Thyroid gland (tissue), 4 donors: Measurements from ENCODE around the gene SRSF1. TPM values are rescaled to one million over a fixed set of nuclear protein-coding genes. Genes with fewer than 3 reads are reported as not detected.

Experiments
- DNase-seq, 2 donors: peaks; one replicate each; pipeline ENCODE4 v3.0.0-alpha.2; 2019
- H3K27ac ChIP-seq, 3 donors: fragments of 200-600 bp; sonication (generic); 1 replicate in 2 of 3; 2 replicates in 1 of 3; pipeline ENCODE4 v1.5.1; 2016 to 2019; ENCODE audit warnings: mild to moderate bottlenecking in 1 of 3, moderate library complexity in 1 of 3
- H3K27me3 ChIP-seq: fragments of 200-600 bp; sonication (generic); one replicate; pipeline ENCODE4 v1.5.1; 2019
- H3K36me3 ChIP-seq, 2 donors: fragments of 200-600 bp; sonication (generic); one replicate each; pipeline ENCODE4 v1.5.1; 2016 to 2019
- H3K4me1 ChIP-seq, 2 donors: fragments of 200-600 bp; sonication (generic); one replicate each; pipeline ENCODE4 v1.5.1; 2017 to 2019
- H3K4me3 ChIP-seq, 3 donors: fragments of 200-600 bp; sonication (generic); replicated peaks in 1 of 3; 1 replicate in 2 of 3; 2 replicates in 1 of 3; pipeline ENCODE4 v1.5.1; 2016; ENCODE audit warnings: mild to moderate bottlenecking in 1 of 3
- H3K9me3 ChIP-seq: fragments of 200-600 bp; sonication (generic); one replicate; pipeline ENCODE4 v1.5.1; 2017
- CTCF ChIP-seq, 6 experiments: fragments of 200-600 bp in 3 of 6; fragments of 450-650 bp in 3 of 6; sonication (generic) in 3 of 6; IDR thresholded peaks; one replicate each; pipeline ENCODE4 v1.5.1; 2016 to 2019; ENCODE audit warnings: antibody characterized with exemption in 6 of 6, mild to moderate bottlenecking in 2 of 6, inconsistent platforms in 1 of 6, moderate library complexity in 1 of 6
- POLR2A ChIP-seq, 2 donors: fragments of 450-650 bp; IDR thresholded peaks; one replicate each; pipeline ENCODE4 v1.6.1; 2017; ENCODE audit warnings: antibody characterized with exemption in 2 of 2, mild to moderate bottlenecking in 2 of 2, moderate library complexity in 1 of 2
- WGBS, 2 donors: methylation state at CpG; one replicate each; pipeline ENCODE4 v1.1.5; 2017; 5-methylcytosine and 5-hydroxymethylcytosine counted together
- intact Hi-C: fragments of 100-400 bp; cut with DNase I; formaldehyde crosslinking; loops from one replicate; pipeline ENCODE4 v1.15.1; 2023
- total RNA-seq, 4 donors: library from RNA; depleted of rRNA; stranded (reverse); fragments of >200 nt; gene quantifications; one replicate each; pipeline ENCODE4 v1.2.3, GENCODE V29; 2016

SRSF1 gene
- total RNA-seq, 4 donors from 2014 or later = 181 to 266 (median 214) TPM

- Histone ChIP-seq H3K4me1 (peaks cover 37 to 44% of the 10 kb centered on the region in 2 donors), H3K27ac (no peak overlapping the region), H3K36me3 (peaks cover 0 to 9% of the 10 kb centered on the region in 2 donors), H3K27me3 (no peaks in the 10 kb centered on the region), H3K9me3 (no peaks in the 10 kb centered on the region), H3K4me3 (no peak overlapping the region)
- DNase-seq = peak in 1 of 2 donors; percentile 27
- WGBS, 2 donors = 34 to 38% methylated on average over 4 of the region's 4 CpGs
- intact Hi-C loops = no loop called here
- TF ChIP-seq POLR2A (IDR thresholded peaks at IDR 0.05) (no peak), CTCF (IDR thresholded peaks at IDR 0.05) (no peak)
Measured at GRCh38 chr17:57984936-57985674, 21.9 kb downstream of the SRSF1 start.

GRCh38 chr17:57984261-57984890, 22.7 kb downstream of the SRSF1 start:
- H3K4me3 ChIP-seq = no peak overlapping the region
- no peaks in the 10 kb centered on the region for H3K9me3 ChIP-seq
- intact Hi-C loops = no loop called here
- peaks cover 0 to 15% of the 10 kb centered on the region in 2 donors for H3K36me3 ChIP-seq
- TF ChIP-seq CTCF (IDR thresholded peaks at IDR 0.05) (no peak), POLR2A (IDR thresholded peaks at IDR 0.05) (no peak)
- H3K27ac ChIP-seq = no peak overlapping the region
- H3K27me3 ChIP-seq = no peaks in the 10 kb centered on the region
- 46 to 47% methylated on average over 4 of the region's 4 CpGs for WGBS, 2 donors
- peaks cover 37 to 44% of the 10 kb centered on the region in 2 donors for H3K4me1 ChIP-seq
- no peak for DNase-seq

- 45 to 50% methylated on average over 1 of the region's 1 CpG for WGBS, 2 donors
- intact Hi-C loops = no loop called here
- Histone ChIP-seq H3K27ac (no peak overlapping the region), H3K4me3 (no peak overlapping the region), H3K9me3 (no peaks in the 10 kb centered on the region), H3K27me3 (no peaks in the 10 kb centered on the region), H3K4me1 (peaks cover 37 to 44% of the 10 kb centered on the region in 2 donors), H3K36me3 (peaks cover 7 to 23% of the 10 kb centered on the region in 2 donors)
- TF ChIP-seq POLR2A (IDR thresholded peaks at IDR 0.05) (no peak), CTCF (IDR thresholded peaks at IDR 0.05) (no peak)
- DNase-seq = no peak
Measured at GRCh38 chr17:57983446-57983845, 23.6 kb downstream of the SRSF1 start.

- no peak for TF ChIP-seq CTCF (IDR thresholded peaks at IDR 0.05)
- no peaks in the 10 kb centered on the region for H3K9me3 ChIP-seq
- no peak overlapping the region for H3K27ac ChIP-seq
- intact Hi-C loops = no loop called here
- no peak overlapping the region for H3K4me3 ChIP-seq
- WGBS, 2 donors = 79 to 81% methylated on average over 14 of the region's 14 CpGs
- peaks cover 14 to 30% of the 10 kb centered on the region in 2 donors for H3K36me3 ChIP-seq
- peaks cover 37 to 44% of the 10 kb centered on the region in 2 donors for H3K4me1 ChIP-seq
- no peak for DNase-seq
- H3K27me3 ChIP-seq = no peaks in the 10 kb centered on the region
Measured at GRCh38 chr17:57982452-57983170, 24.4 kb downstream of the SRSF1 start.
